ENCODE data around the gene KLHL41. TPM values are rescaled to one million over a fixed set of nuclear protein-coding genes. Genes with fewer than 3 reads are reported as not detected.
"Not testable (repeated sequence)": the region's sequence is repeated elsewhere in the genome, so short reads cannot be mapped to it uniquely, and the experiment has no call there.

KLHL41 gene
- total RNA-seq, 1 experiment from 2014 or later, result 1.3 TPM

- H3K4me3 ChIP-seq, DNase-seq, H3K27me3 ChIP-seq, H3K9me3 ChIP-seq, H3K36me3 ChIP-seq: not testable (repeated sequence)
Observed at GRCh38 chr2:169539460-169539859, 30.0 kb downstream of the KLHL41 start.

- peaks cover 8% of the 10 kb centered on the region for H3K36me3 ChIP-seq
- H3K9me3 ChIP-seq, result no peaks in the 10 kb centered on the region
- H3K27me3 ChIP-seq, result no peaks in the 10 kb centered on the region
- H3K4me3 ChIP-seq, result no peak overlapping the region
- DNase-seq, result no peak
Observed at GRCh38 chr2:169540146-169540545, 30.6 kb downstream of the KLHL41 start.

DNA sequence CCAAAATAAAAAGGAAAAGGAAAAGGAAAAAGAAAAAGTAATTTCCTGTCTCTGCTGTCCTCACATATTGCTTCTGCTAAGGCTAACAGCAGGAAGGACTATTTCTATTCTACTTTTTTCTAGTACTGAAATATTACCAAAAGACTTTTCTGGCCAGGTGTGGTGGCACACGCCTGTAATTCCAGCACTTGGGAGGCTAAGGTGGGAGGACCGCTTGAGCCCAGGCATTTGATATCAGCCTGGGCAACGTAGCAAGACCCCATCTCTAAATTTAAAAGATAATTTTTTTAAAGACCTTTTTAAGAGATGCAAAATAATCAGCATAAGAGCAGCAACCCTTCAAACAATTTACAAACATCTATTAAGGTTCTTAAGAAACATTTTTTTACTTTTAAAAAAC lies 32.9 kb downstream of the KLHL41 start:
- H3K27me3 ChIP-seq, result no peaks in the 10 kb centered on the region
- DNase-seq, result no peak
- H3K36me3 ChIP-seq, result peaks cover 14% of the 10 kb centered on the region
- no peaks in the 10 kb centered on the region for H3K9me3 ChIP-seq
- no peak overlapping the region for H3K4me3 ChIP-seq

GRCh38 chr2:169546756-169547155 lies 37.3 kb downstream of the KLHL41 start:
- no peak for DNase-seq
- no peaks in the 10 kb centered on the region for H3K9me3 ChIP-seq
- peaks cover 11% of the 10 kb centered on the region for H3K36me3 ChIP-seq
- H3K27me3 ChIP-seq, result no peaks in the 10 kb centered on the region
- H3K4me3 ChIP-seq, result no peak overlapping the region

DNA sequence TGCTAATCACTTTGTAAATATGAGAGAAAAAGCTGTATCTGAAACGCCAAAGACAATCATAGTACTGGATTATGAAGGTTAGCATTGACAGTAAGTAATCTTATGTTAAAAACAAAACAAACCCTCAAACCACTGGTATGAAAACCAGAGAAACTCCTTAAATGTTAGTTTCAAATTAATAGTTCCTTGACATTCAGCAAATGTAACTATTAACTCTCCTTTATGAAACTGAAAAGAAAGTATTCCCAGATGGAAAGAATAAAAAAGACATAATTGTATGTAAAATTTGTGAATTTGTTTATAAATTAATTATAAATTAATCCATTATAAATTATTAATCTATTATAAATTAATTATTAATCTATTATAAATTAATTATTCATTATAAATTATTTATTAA lies 51.9 kb downstream of the KLHL41 start:
- H3K36me3 ChIP-seq, result peaks cover 23% of the 10 kb centered on the region
- H3K27me3 ChIP-seq, result no peaks in the 10 kb centered on the region
- DNase-seq, result no peak
- H3K9me3 ChIP-seq, result no peaks in the 10 kb centered on the region
- no peak overlapping the region for H3K4me3 ChIP-seq

DNA sequence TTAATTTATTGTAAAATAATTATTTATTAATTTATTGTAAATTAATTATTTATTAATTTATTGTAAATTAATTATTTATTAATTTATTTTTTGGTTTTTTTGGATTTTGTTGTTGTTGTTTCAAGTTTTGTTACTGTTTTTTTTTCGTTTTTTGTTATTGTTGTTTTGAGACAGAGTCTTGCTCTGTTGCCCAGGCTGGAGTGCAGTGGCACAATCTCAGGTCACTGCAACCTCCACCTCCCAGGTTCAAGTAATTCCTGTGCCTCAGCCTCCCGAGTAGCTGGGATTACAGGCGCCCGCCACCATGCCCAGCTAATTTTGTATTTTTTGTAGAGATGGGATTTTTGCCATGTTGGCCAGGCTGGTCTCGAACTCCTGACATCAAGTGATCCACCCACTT lies 52.6 kb downstream of the KLHL41 start:
- H3K27me3 ChIP-seq, H3K9me3 ChIP-seq, DNase-seq, H3K4me3 ChIP-seq: not testable (repeated sequence)
- H3K36me3 ChIP-seq, result peaks cover 23% of the 10 kb centered on the region

DNA sequence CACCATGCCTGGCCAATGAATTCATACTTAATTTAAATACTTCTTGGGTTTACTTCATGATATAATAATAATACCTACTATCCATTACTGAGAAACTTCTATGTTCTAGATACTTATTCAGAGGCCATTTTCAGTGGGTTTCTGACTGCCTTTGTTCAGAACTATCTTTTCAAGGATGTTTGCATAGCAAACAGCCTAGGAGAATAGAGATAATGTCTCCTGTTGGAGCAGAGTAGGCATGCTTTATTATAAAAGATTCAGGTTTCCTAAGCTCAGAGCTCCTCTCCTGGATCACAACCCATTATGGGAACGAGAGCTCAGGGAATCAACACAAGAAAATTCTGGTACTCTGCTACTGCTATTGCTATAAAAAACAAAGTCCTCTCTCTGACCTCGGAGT lies 53.0 kb downstream of the KLHL41 start:
- DNase-seq, result no peak
- H3K9me3 ChIP-seq, result no peaks in the 10 kb centered on the region
- peaks cover 23% of the 10 kb centered on the region for H3K36me3 ChIP-seq
- H3K4me3 ChIP-seq, result no peak overlapping the region
- H3K27me3 ChIP-seq, result no peaks in the 10 kb centered on the region

DNA sequence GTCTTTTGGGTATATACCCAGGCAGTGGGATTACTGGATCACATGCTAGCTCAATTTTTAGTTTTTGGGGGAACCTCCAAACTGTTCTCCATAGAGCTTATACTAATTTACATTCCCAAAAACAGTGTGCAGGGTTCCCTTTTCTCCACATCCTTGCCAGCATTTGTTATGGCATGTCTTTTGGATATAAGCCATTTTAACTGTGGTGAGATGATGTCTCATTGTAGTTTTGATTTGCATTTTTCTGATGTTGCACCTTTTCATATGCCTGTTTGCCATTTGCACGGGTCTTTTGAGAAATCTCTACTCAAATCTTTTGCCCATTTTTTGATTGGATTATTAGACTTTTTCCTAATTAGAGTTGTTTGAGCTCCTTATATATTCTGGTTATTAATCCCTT lies 56.2 kb downstream of the KLHL41 start:
- H3K36me3 ChIP-seq, result peaks cover 25% of the 10 kb centered on the region
- no peaks in the 10 kb centered on the region for H3K27me3 ChIP-seq
- H3K9me3 ChIP-seq, result no peaks in the 10 kb centered on the region
- no peak overlapping the region for H3K4me3 ChIP-seq
- DNase-seq, result no peak

GRCh38 chr2:169569948-169570347 lies 60.4 kb downstream of the KLHL41 start:
- H3K36me3 ChIP-seq, result peaks cover 14% of the 10 kb centered on the region
- H3K27me3 ChIP-seq, result no peaks in the 10 kb centered on the region
- H3K9me3 ChIP-seq, result no peaks in the 10 kb centered on the region
- no peak for DNase-seq
- no peak overlapping the region for H3K4me3 ChIP-seq

- not testable (repeated sequence) for H3K36me3 ChIP-seq, DNase-seq, H3K27me3 ChIP-seq, H3K9me3 ChIP-seq, H3K4me3 ChIP-seq
Observed at GRCh38 chr2:169570752-169571151, 61.2 kb downstream of the KLHL41 start.

- no peak for DNase-seq
- Histone ChIP-seq H3K27me3 (no peaks in the 10 kb centered on the region), H3K4me3 (no peak overlapping the region), H3K36me3 (peaks cover 7% of the 10 kb centered on the region), H3K9me3 (no peaks in the 10 kb centered on the region)
Observed at GRCh38 chr2:169571571-169571970, 62.1 kb downstream of the KLHL41 start.

GRCh38 chr2:169572189-169572588 lies 62.7 kb downstream of the KLHL41 start:
- H3K36me3 ChIP-seq, result peaks cover 7% of the 10 kb centered on the region
- no peak for DNase-seq
- peak overlapping the region; percentile 78 for H3K4me3 ChIP-seq
- H3K9me3 ChIP-seq, result no peaks in the 10 kb centered on the region
- no peaks in the 10 kb centered on the region for H3K27me3 ChIP-seq

- no peak for DNase-seq
- H3K36me3 ChIP-seq, result peaks cover 7% of the 10 kb centered on the region
- H3K9me3 ChIP-seq, result no peaks in the 10 kb centered on the region
- H3K4me3 ChIP-seq, result peak overlapping the region; percentile 78
- H3K27me3 ChIP-seq, result no peaks in the 10 kb centered on the region
Observed at GRCh38 chr2:169572821-169573159, 63.3 kb downstream of the KLHL41 start.

DNA sequence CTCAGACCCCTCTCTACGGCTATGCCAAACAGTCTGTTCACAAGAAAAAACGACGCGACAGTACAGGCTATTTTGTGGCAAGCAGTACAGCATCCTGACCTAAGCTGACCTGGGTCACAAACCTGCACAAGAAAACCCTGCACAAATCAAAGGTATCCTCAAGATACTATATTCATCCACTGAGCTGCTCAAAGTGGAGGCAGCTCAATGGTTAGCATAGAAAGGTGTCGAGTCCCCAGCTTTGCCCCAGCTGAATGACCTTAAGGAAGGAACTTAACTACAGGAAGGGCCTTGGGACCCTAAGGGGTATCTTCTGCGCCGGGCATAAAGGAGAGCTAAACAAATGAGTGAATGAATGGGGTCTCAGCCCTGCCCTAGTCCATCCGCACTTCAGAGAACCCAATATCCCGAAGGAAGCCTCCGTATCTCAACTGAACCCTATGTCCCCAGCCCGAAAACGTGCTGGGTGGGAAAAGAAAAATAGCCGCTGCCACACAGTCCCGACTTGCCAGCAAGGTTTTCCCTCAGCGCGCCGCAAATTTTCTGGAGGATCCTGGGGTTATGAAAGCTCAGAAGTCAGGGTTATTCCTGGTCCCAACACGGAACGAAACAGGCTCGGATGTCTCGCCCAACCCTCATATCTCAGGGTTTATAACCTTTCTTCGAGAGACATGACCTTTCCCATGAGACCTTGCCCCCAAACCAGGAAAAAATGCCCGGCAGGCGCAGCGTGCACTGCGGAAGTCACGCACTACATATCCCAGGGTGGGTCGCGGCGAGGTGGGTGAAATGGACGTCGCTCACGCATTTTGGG lies 63.9 kb downstream of the KLHL41 start, which contains the start of gene FASTKD1:
FASTKD1 (minus strand) TSS at position 706 of the 814 bp plus-strand sequence. CDS start 1,836 bp downstream, outside the sequence.
- H3K27me3 ChIP-seq, result no peaks in the 10 kb centered on the region
- peaks cover 4% of the 10 kb centered on the region for H3K36me3 ChIP-seq
- peak within 1 kb of the TSS; percentile 78 for H3K4me3 ChIP-seq
- H3K9me3 ChIP-seq, result no peaks in the 10 kb centered on the region
- DNase-seq, result peak; percentile 91

GRCh38 chr2:169573974-169574299 lies 64.4 kb downstream of the KLHL41 start:
- H3K27me3 ChIP-seq, result no peaks in the 10 kb centered on the region
- DNase-seq, result no peak
- peaks cover 3% of the 10 kb centered on the region for H3K36me3 ChIP-seq
- no peaks in the 10 kb centered on the region for H3K9me3 ChIP-seq
- H3K4me3 ChIP-seq, result peak overlapping the region; percentile 78

- not testable (repeated sequence) for H3K36me3 ChIP-seq, H3K9me3 ChIP-seq, DNase-seq, H3K27me3 ChIP-seq, H3K4me3 ChIP-seq
Observed at GRCh38 chr2:169574539-169574938, 65.0 kb downstream of the KLHL41 start.

GRCh38 chr2:169575264-169575663 lies 65.8 kb downstream of the KLHL41 start:
- H3K27me3 ChIP-seq, H3K36me3 ChIP-seq, DNase-seq, H3K9me3 ChIP-seq: not testable (repeated sequence)
- H3K4me3 ChIP-seq, result peak overlapping the region; percentile 13; the same call in 1 of the 2 replicates

All from MG63 (cell line).